Mammary epithelial cell (primary cell): ENCODE results near the gene MED25.

Source experiments
- EZH2 ChIP-seq: IDR thresholded peaks from 2 replicates; pipeline ENCODE4 v1.6.1; 2012; ENCODE audit warnings: low read length, inconsistent platforms, borderline replicate concordance
- TF ChIP-seq, protein P1 (sequence below), 2 donors: IDR thresholded peaks in 1 of 2; conservative IDR thresholded peaks in 1 of 2; 2 replicates each; pipeline ENCODE4 v1.5.1; 2011 to 2012; ENCODE audit warnings: inconsistent platforms in 2 of 2, low read length in 2 of 2, mild to moderate bottlenecking in 2 of 2, control low read depth in 1 of 2, low read depth in 1 of 2; ENCODE audit not compliant: insufficient read depth in 1 of 2; ENCODE audit errors: extremely low read depth in 1 of 2

GRCh38 chr19:49840736-49841249 lies 22.7 kb downstream of the MED25 start:
- TF ChIP-seq, protein P1, sequence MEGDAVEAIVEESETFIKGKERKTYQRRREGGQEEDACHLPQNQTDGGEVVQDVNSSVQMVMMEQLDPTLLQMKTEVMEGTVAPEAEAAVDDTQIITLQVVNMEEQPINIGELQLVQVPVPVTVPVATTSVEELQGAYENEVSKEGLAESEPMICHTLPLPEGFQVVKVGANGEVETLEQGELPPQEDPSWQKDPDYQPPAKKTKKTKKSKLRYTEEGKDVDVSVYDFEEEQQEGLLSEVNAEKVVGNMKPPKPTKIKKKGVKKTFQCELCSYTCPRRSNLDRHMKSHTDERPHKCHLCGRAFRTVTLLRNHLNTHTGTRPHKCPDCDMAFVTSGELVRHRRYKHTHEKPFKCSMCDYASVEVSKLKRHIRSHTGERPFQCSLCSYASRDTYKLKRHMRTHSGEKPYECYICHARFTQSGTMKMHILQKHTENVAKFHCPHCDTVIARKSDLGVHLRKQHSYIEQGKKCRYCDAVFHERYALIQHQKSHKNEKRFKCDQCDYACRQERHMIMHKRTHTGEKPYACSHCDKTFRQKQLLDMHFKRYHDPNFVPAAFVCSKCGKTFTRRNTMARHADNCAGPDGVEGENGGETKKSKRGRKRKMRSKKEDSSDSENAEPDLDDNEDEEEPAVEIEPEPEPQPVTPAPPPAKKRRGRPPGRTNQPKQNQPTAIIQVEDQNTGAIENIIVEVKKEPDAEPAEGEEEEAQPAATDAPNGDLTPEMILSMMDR (conservative IDR thresholded peaks at IDR 0.05 in 1 of 2, IDR thresholded peaks at IDR 0.05 in 1 of 2; ENCODE audit: extremely low read depth in 1 of 2, insufficient read depth in 1 of 2, low read depth in 1 of 2, low read length in 2 of 2): no peak
- no peak for TF ChIP-seq EZH2
